ENCODE measurements around the gene LYVE1.

The LYVE1 gene

GRCh38 chr11:10556590-10556989 is 11.9 kb downstream of the LYVE1 start:
- DNase-seq (ENCODE audit: low spot score): no peak

GRCh38 chr11:10551845-10552352 is 16.6 kb downstream of the LYVE1 start:
- DNase-seq (ENCODE audit: low spot score): no peak

- DNase-seq (ENCODE audit: low spot score): no peak
Observed at GRCh38 chr11:10551290-10551592, 17.2 kb downstream of the LYVE1 start.

- no peak for DNase-seq (ENCODE audit: low spot score)
Observed at GRCh38 chr11:10550503-10551289, 17.8 kb downstream of the LYVE1 start.

- DNase-seq (ENCODE audit: low spot score): no peak
Observed at GRCh38 chr11:10544491-10545465, 23.7 kb downstream of the LYVE1 start.

GRCh38 chr11:10543782-10544181 is 24.7 kb downstream of the LYVE1 start:
- DNase-seq (ENCODE audit: low spot score): no peak

- no peak for DNase-seq (ENCODE audit: low spot score)
Observed at GRCh38 chr11:10542776-10543175, 25.7 kb downstream of the LYVE1 start.

- no peak for DNase-seq (ENCODE audit: low spot score)
Observed at GRCh38 chr11:10541561-10541930, 26.9 kb downstream of the LYVE1 start.

GRCh38 chr11:10540915-10541560 is 27.4 kb downstream of the LYVE1 start, which contains the start of gene RNF141:
RNF141 (minus strand) TSS chr11:10541187; CDS start chr11:10534158, 7,029 bp downstream.
- peak; percentile 93 for DNase-seq (ENCODE audit: low spot score)

- DNase-seq (ENCODE audit: low spot score): no peak
Observed at GRCh38 chr11:10540546-10540914, 27.9 kb downstream of the LYVE1 start.

GRCh38 chr11:10539339-10539738 is 29.1 kb downstream of the LYVE1 start:
- DNase-seq (ENCODE audit: low spot score): no peak

- DNase-seq (ENCODE audit: low spot score): no peak
Observed at GRCh38 chr11:10538924-10539323, 29.5 kb downstream of the LYVE1 start.

- DNase-seq (ENCODE audit: low spot score): no peak
Observed at GRCh38 chr11:10537600-10537999, 30.9 kb downstream of the LYVE1 start.

GRCh38 chr11:10534316-10534715 is 34.1 kb downstream of the LYVE1 start:
- no peak for DNase-seq (ENCODE audit: low spot score)

- no peak for DNase-seq (ENCODE audit: low spot score)
Observed at GRCh38 chr11:10533323-10533722, 35.1 kb downstream of the LYVE1 start.

GRCh38 chr11:10532526-10532925 is 35.9 kb downstream of the LYVE1 start:
- DNase-seq (ENCODE audit: low spot score): no peak

- DNase-seq (ENCODE audit: low spot score): no peak
Observed at GRCh38 chr11:10529279-10529678, 39.2 kb downstream of the LYVE1 start.

- DNase-seq (ENCODE audit: low spot score): no peak
Observed at GRCh38 chr11:10528121-10528520, 40.3 kb downstream of the LYVE1 start.

- DNase-seq (ENCODE audit: low spot score): no peak
Observed at GRCh38 chr11:10526974-10527918, 41.2 kb downstream of the LYVE1 start.

GRCh38 chr11:10524471-10524870 is 44.0 kb downstream of the LYVE1 start:
- no peak for DNase-seq (ENCODE audit: low spot score)

GRCh38 chr11:10522921-10523320 is 45.5 kb downstream of the LYVE1 start:
- no peak for DNase-seq (ENCODE audit: low spot score)
